ENCODE results near the gene TSPYL1. TPM values are rescaled to one million over a fixed set of nuclear protein-coding genes. Genes with fewer than 3 reads are reported as not detected.

TSPYL1 gene
- polyA plus RNA-seq, 4 donors, result 25.1 to 90.8 (median 32.8) TPM

DNA sequence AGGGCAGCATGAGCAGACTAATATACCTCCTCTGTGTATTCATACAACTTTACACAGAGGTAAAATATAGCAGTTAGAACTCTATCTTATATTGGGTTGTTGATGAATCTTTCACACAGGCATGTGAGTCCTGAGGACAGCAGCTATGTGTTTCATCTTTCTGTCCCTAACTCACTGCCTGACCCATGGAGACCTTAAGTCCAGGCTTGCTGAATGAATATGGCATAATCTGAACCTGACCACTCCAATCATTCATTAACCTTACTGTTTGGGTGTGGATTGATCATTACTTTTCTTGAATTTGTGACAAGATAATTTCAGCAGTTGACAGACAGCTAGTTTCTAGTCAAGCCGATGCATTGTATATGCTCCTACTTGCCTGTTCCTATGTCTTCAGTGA, 27.3 kb upstream of the TSPYL1 start:
- FAIRE-seq (no peak), DNase-seq (no peak)
- Histone ChIP-seq H3K27ac (ENCODE audit: low read depth in 1 of 3, low read length in 2 of 3) (no peak overlapping the region), H3K4me3 (ENCODE audit: low read depth in 1 of 3, low read length in 3 of 3) (no peak overlapping the region), H3K27me3 (ENCODE audit: control insufficient read depth in 3 of 3, insufficient read depth in 3 of 3, low read length in 3 of 3) (no peaks in the 10 kb centered on the region), H3K36me3 (ENCODE audit: control insufficient read depth in 3 of 3, insufficient read depth in 2 of 3, low read depth in 1 of 3, low read length in 3 of 3) (no peaks in the 10 kb centered on the region), H3K4me1 (ENCODE audit: control insufficient read depth in 3 of 3, insufficient read depth in 2 of 3, low read depth in 1 of 3, low read length in 2 of 3) (no peaks in the 10 kb centered on the region), H3K9me3 (ENCODE audit: control insufficient read depth in 2 of 2, insufficient read depth in 1 of 2, low read depth in 1 of 2, low read length in 1 of 2) (no peaks in the 10 kb centered on the region)
- 95 to 100% (median 95%) methylated on average over 1 of the region's 1 CpG for WGBS, 3 donors

- Histone ChIP-seq H3K4me3 (ENCODE audit: low read depth in 1 of 3, low read length in 3 of 3) (no peak overlapping the region), H3K9me3 (ENCODE audit: control insufficient read depth in 2 of 2, insufficient read depth in 1 of 2, low read depth in 1 of 2, low read length in 1 of 2) (no peaks in the 10 kb centered on the region), H3K36me3 (ENCODE audit: control insufficient read depth in 3 of 3, insufficient read depth in 2 of 3, low read depth in 1 of 3, low read length in 3 of 3) (no peaks in the 10 kb centered on the region), H3K27me3 (ENCODE audit: control insufficient read depth in 3 of 3, insufficient read depth in 3 of 3, low read length in 3 of 3) (no peaks in the 10 kb centered on the region), H3K4me1 (ENCODE audit: control insufficient read depth in 3 of 3, insufficient read depth in 2 of 3, low read depth in 1 of 3, low read length in 2 of 3) (no peaks in the 10 kb centered on the region), H3K27ac (ENCODE audit: low read depth in 1 of 3, low read length in 2 of 3) (no peak overlapping the region)
- DNase-seq, result no peak
- FAIRE-seq, result no peak
Measured at GRCh38 chr6:116304538-116305097, 24.9 kb upstream of the TSPYL1 start.

GRCh38 chr6:116301104-116301503, 21.4 kb upstream of the TSPYL1 start:
- no peak for FAIRE-seq
- no peak overlapping the region for H3K27ac ChIP-seq (ENCODE audit: low read depth in 1 of 3, low read length in 2 of 3)
- 85 to 91% (median 88%) methylated on average over 3 of the region's 3 CpGs for whole genome bisulfite sequencing, 3 donors
- H3K4me1 ChIP-seq (ENCODE audit: control insufficient read depth in 3 of 3, insufficient read depth in 2 of 3, low read depth in 1 of 3, low read length in 2 of 3), result no peaks in the 10 kb centered on the region
- DNase-seq, result no peak
- H3K36me3 ChIP-seq (ENCODE audit: control insufficient read depth in 3 of 3, insufficient read depth in 2 of 3, low read depth in 1 of 3, low read length in 3 of 3), result no peaks in the 10 kb centered on the region
- H3K27me3 ChIP-seq (ENCODE audit: control insufficient read depth in 3 of 3, insufficient read depth in 3 of 3, low read length in 3 of 3), result no peaks in the 10 kb centered on the region
- H3K4me3 ChIP-seq (ENCODE audit: low read depth in 1 of 3, low read length in 3 of 3), result no peak overlapping the region
- H3K9me3 ChIP-seq (ENCODE audit: control insufficient read depth in 2 of 2, insufficient read depth in 1 of 2, low read depth in 1 of 2, low read length in 1 of 2), result peaks cover 0 to 7% of the 10 kb centered on the region in 2 donors

DNA sequence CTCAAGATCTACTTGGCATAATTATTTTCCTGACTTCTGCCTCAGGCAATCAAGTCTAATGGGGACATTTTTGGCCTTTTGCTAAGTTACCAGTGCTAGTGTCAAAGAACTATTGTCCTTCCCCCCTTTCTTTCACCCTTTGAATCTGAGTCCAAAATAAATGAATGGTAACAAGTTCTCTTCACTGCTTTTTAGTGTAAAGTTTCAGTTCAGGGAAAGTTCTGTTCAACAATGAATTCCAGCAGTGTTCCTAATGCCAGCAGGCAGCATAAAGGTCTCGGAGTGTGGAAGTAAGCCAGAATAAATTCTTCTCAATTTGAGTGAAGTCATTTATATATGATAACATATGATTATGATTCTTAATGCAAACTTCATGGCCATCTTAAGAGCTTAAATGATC, 20.8 kb upstream of the TSPYL1 start:
- Histone ChIP-seq H3K27me3 (ENCODE audit: control insufficient read depth in 3 of 3, insufficient read depth in 3 of 3, low read length in 3 of 3) (no peaks in the 10 kb centered on the region), H3K36me3 (ENCODE audit: control insufficient read depth in 3 of 3, insufficient read depth in 2 of 3, low read depth in 1 of 3, low read length in 3 of 3) (no peaks in the 10 kb centered on the region), H3K4me1 (ENCODE audit: control insufficient read depth in 3 of 3, insufficient read depth in 2 of 3, low read depth in 1 of 3, low read length in 2 of 3) (no peaks in the 10 kb centered on the region), H3K9me3 (ENCODE audit: control insufficient read depth in 2 of 2, insufficient read depth in 1 of 2, low read depth in 1 of 2, low read length in 1 of 2) (peaks cover 0 to 7% of the 10 kb centered on the region in 2 donors), H3K4me3 (ENCODE audit: low read depth in 1 of 3, low read length in 3 of 3) (no peak overlapping the region), H3K27ac (ENCODE audit: low read depth in 1 of 3, low read length in 2 of 3) (no peak overlapping the region)
- no peak for FAIRE-seq
- 79 to 100% (median 88%) methylated on average over 1 of the region's 1 CpG for WGBS, 3 donors
- DNase-seq, result no peak

DNA sequence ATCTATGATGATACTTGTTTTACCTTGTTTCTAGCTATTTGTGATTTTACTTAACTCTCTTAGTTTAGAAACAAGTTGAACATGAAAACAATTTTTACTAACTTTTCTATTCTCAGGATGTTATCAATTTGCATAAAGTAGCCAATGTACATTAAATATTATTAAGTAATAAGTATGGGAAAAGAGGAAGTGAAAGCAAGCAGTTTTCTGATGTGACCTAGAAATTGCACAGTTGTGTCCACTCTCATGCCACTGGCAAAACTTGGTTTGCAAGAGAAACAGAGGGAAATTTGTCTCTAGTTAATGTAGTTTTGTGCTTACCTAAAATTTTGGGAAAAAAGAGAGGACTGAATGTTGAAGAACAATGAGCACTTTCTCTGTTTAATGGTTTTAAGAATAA, 19.2 kb upstream of the TSPYL1 start:
- FAIRE-seq (no peak), DNase-seq (no peak)
- Histone ChIP-seq H3K4me1 (ENCODE audit: control insufficient read depth in 3 of 3, insufficient read depth in 2 of 3, low read depth in 1 of 3, low read length in 2 of 3) (no peaks in the 10 kb centered on the region), H3K9me3 (ENCODE audit: control insufficient read depth in 2 of 2, insufficient read depth in 1 of 2, low read depth in 1 of 2, low read length in 1 of 2) (peaks cover 0 to 7% of the 10 kb centered on the region in 2 donors), H3K27me3 (ENCODE audit: control insufficient read depth in 3 of 3, insufficient read depth in 3 of 3, low read length in 3 of 3) (no peaks in the 10 kb centered on the region), H3K36me3 (ENCODE audit: control insufficient read depth in 3 of 3, insufficient read depth in 2 of 3, low read depth in 1 of 3, low read length in 3 of 3) (no peaks in the 10 kb centered on the region), H3K27ac (ENCODE audit: low read depth in 1 of 3, low read length in 2 of 3) (no peak overlapping the region), H3K4me3 (ENCODE audit: low read depth in 1 of 3, low read length in 3 of 3) (no peak overlapping the region)

DNA sequence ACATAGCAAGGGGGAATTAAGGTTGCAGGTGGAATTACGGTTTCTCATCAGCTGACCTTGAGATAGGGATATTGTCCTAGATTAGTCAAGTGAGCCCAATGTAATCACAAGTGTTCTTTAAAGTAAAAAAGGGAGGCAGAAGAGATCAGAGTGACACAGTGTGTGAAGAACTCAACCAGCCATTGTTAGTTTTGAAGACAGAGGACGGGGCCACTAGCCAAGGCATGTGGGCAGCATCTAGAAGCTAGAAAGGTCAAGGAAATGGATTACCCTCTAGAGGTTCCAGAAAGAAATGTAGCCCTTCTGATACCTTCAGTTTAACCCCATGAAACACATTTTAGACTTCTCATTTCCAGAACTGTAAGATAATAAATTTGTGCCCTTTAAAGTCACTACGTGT, 18.5 kb upstream of the TSPYL1 start:
- 95 to 100% (median 97%) methylated on average over 3 of the region's 3 CpGs for WGBS, 3 donors
- Histone ChIP-seq H3K27ac (ENCODE audit: low read depth in 1 of 3, low read length in 2 of 3) (no peak overlapping the region), H3K4me3 (ENCODE audit: low read depth in 1 of 3, low read length in 3 of 3) (no peak overlapping the region), H3K36me3 (ENCODE audit: control insufficient read depth in 3 of 3, insufficient read depth in 2 of 3, low read depth in 1 of 3, low read length in 3 of 3) (no peaks in the 10 kb centered on the region), H3K4me1 (ENCODE audit: control insufficient read depth in 3 of 3, insufficient read depth in 2 of 3, low read depth in 1 of 3, low read length in 2 of 3) (no peaks in the 10 kb centered on the region), H3K27me3 (ENCODE audit: control insufficient read depth in 3 of 3, insufficient read depth in 3 of 3, low read length in 3 of 3) (no peaks in the 10 kb centered on the region), H3K9me3 (ENCODE audit: control insufficient read depth in 2 of 2, insufficient read depth in 1 of 2, low read depth in 1 of 2, low read length in 1 of 2) (peaks cover 0 to 7% of the 10 kb centered on the region in 2 donors)
- FAIRE-seq, result no peak
- DNase-seq, result no peak

DNA sequence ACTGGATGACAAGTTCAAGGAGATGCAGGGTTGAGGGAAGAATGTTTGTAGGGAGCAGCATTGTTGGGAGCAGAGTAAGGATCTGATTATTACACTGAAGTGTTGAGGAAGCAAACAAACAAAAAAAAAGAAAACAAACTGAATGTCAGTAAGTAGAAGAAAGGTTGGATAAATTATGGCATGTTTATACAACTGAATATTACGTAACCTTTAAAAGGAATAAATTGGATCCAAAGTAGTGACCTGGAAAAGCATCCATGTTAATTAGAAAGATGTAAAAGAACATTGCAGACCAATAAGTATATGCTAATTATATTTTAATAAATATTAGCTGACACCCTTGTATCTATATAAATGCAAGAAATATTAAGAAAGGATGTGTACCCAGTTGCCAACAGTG, 12.8 kb upstream of the TSPYL1 start:
- Histone ChIP-seq H3K36me3 (ENCODE audit: control insufficient read depth in 3 of 3, insufficient read depth in 2 of 3, low read depth in 1 of 3, low read length in 3 of 3) (no peaks in the 10 kb centered on the region), H3K4me3 (ENCODE audit: low read depth in 1 of 3, low read length in 3 of 3) (no peak overlapping the region), H3K9me3 (ENCODE audit: control insufficient read depth in 2 of 2, insufficient read depth in 1 of 2, low read depth in 1 of 2, low read length in 1 of 2) (no peaks in the 10 kb centered on the region), H3K27me3 (ENCODE audit: control insufficient read depth in 3 of 3, insufficient read depth in 3 of 3, low read length in 3 of 3) (no peaks in the 10 kb centered on the region), H3K4me1 (ENCODE audit: control insufficient read depth in 3 of 3, insufficient read depth in 2 of 3, low read depth in 1 of 3, low read length in 2 of 3) (no peaks in the 10 kb centered on the region), H3K27ac (ENCODE audit: low read depth in 1 of 3, low read length in 2 of 3) (no peak overlapping the region)
- WGBS, 3 donors, result 94 to 100% (median 96%) methylated on average over 1 of the region's 1 CpG
- DNase-seq (no peak), FAIRE-seq (no peak)

- no peak for FAIRE-seq
- H3K9me3 ChIP-seq (ENCODE audit: control insufficient read depth in 2 of 2, insufficient read depth in 1 of 2, low read depth in 1 of 2, low read length in 1 of 2), result no peaks in the 10 kb centered on the region
Measured at GRCh38 chr6:116291701-116292396, 12.1 kb upstream of the TSPYL1 start.

GRCh38 chr6:116290799-116291198, 11.1 kb upstream of the TSPYL1 start:
- FAIRE-seq (no peak), DNase-seq (no peak)
- Histone ChIP-seq H3K9me3 (ENCODE audit: control insufficient read depth in 2 of 2, insufficient read depth in 1 of 2, low read depth in 1 of 2, low read length in 1 of 2) (no peaks in the 10 kb centered on the region), H3K4me1 (ENCODE audit: control insufficient read depth in 3 of 3, insufficient read depth in 2 of 3, low read depth in 1 of 3, low read length in 2 of 3) (no peaks in the 10 kb centered on the region), H3K27ac (ENCODE audit: low read depth in 1 of 3, low read length in 2 of 3) (no peak overlapping the region), H3K27me3 (ENCODE audit: control insufficient read depth in 3 of 3, insufficient read depth in 3 of 3, low read length in 3 of 3) (no peaks in the 10 kb centered on the region), H3K36me3 (ENCODE audit: control insufficient read depth in 3 of 3, insufficient read depth in 2 of 3, low read depth in 1 of 3, low read length in 3 of 3) (no peaks in the 10 kb centered on the region), H3K4me3 (ENCODE audit: low read depth in 1 of 3, low read length in 3 of 3) (no peak overlapping the region)
- WGBS, 3 donors, result 84 to 96% (median 93%) methylated on average over 2 of the region's 2 CpGs

More at GRCh38 chr6:116291701-116292396, 12.1 kb upstream of the TSPYL1 start:
- Histone ChIP-seq H3K4me3 (ENCODE audit: low read depth in 1 of 3, low read length in 3 of 3) (no peak overlapping the region), H3K27me3 (ENCODE audit: control insufficient read depth in 3 of 3, insufficient read depth in 3 of 3, low read length in 3 of 3) (no peaks in the 10 kb centered on the region), H3K4me1 (ENCODE audit: control insufficient read depth in 3 of 3, insufficient read depth in 2 of 3, low read depth in 1 of 3, low read length in 2 of 3) (no peaks in the 10 kb centered on the region), H3K27ac (ENCODE audit: low read depth in 1 of 3, low read length in 2 of 3) (no peak overlapping the region), H3K36me3 (ENCODE audit: control insufficient read depth in 3 of 3, insufficient read depth in 2 of 3, low read depth in 1 of 3, low read length in 3 of 3) (no peaks in the 10 kb centered on the region)
- DNase-seq, result no peak
- 79 to 85% (median 79%) methylated on average over 4 of the region's 4 CpGs for WGBS, 3 donors

Data from small intestine (tissue), 7 donors.